Gastroesophageal sphincter (tissue), 4 donors: ENCODE measurements around the gene NEUROG1. TPM values are rescaled to one million over a fixed set of nuclear protein-coding genes. Genes with fewer than 3 reads are reported as not detected.

Source experiments
- ATAC-seq: fragments of 150-250 bp; one replicate; pipeline ENCODE4 v1.9.1; 2016; ENCODE audit warnings: mild to moderate bottlenecking, moderate library complexity
- H3K27ac ChIP-seq, 4 donors: fragments of 200-600 bp; sonication (generic) in 3 of 4; 1 replicate in 3 of 4; 2 replicates in 1 of 4; pipeline ENCODE4 v1.5.1; 2016 to 2019
- H3K27me3 ChIP-seq: fragments of 200-600 bp; sonication (generic); one replicate; pipeline ENCODE4 v1.5.1; 2019
- H3K36me3 ChIP-seq, 2 donors: fragments of 200-600 bp; sonication (generic); one replicate each; pipeline ENCODE4 v1.5.1; 2019; ENCODE audit warnings: control low read depth in 1 of 2
- H3K4me1 ChIP-seq, 3 donors: fragments of 200-600 bp; sonication (generic); 1 replicate in 2 of 3; 2 replicates in 1 of 3; pipeline ENCODE4 v1.5.1; 2016 to 2019; ENCODE audit warnings: control low read depth in 2 of 3
- H3K4me3 ChIP-seq, 2 donors: fragments of 200-600 bp; sonication (generic); one replicate each; pipeline ENCODE4 v1.5.1; 2019; ENCODE audit warnings: mild to moderate bottlenecking in 1 of 2, moderate library complexity in 1 of 2
- H3K9me3 ChIP-seq, 3 donors: fragments of 200-600 bp; sonication (generic); one replicate each; pipeline ENCODE4 v1.5.1; 2017 to 2019; ENCODE audit warnings: control low read depth in 2 of 3
- EP300 ChIP-seq: sonication (generic); formaldehyde crosslinking; IDR thresholded peaks from one replicate; pipeline ENCODE4 v1.6.1; 2017; ENCODE audit warnings: antibody characterized with exemption, mild to moderate bottlenecking
- POLR2A ChIP-seq, 2 donors: fragments of 450-650 bp; IDR thresholded peaks; one replicate each; pipeline ENCODE4 v1.6.1; 2017; ENCODE audit warnings: antibody characterized with exemption in 2 of 2, mild to moderate bottlenecking in 2 of 2, moderate library complexity in 1 of 2
- POLR2AphosphoS5 ChIP-seq: sonication (generic); formaldehyde crosslinking; IDR thresholded peaks from one replicate; pipeline ENCODE4 v1.6.1; 2017; ENCODE audit warnings: antibody characterized with exemption
- WGBS, 2 donors: methylation state at CpG; one replicate each; pipeline ENCODE4 v1.1.5; 2018; ENCODE audit warnings: low coverage in 1 of 2; 5-methylcytosine and 5-hydroxymethylcytosine counted together
- total RNA-seq, 4 donors: library from RNA; depleted of rRNA; stranded (reverse); fragments of >200 nt; gene quantifications; one replicate each; pipeline ENCODE4 v1.1.0, GENCODE V29; 2016
- TF ChIP-seq, protein P1 (sequence below), 4 experiments: fragments of 200-600 bp in 2 of 4; fragments of 450-650 bp in 2 of 4; sonication (generic) in 1 of 4; IDR thresholded peaks; one replicate each; pipeline ENCODE4 v1.5.1; 2017 to 2019; ENCODE audit warnings: antibody characterized with exemption in 4 of 4, mild to moderate bottlenecking in 2 of 4, moderate library complexity in 2 of 4

Gene NEUROG1
- total RNA-seq, 4 donors from 2014 or later: not detected

DNA sequence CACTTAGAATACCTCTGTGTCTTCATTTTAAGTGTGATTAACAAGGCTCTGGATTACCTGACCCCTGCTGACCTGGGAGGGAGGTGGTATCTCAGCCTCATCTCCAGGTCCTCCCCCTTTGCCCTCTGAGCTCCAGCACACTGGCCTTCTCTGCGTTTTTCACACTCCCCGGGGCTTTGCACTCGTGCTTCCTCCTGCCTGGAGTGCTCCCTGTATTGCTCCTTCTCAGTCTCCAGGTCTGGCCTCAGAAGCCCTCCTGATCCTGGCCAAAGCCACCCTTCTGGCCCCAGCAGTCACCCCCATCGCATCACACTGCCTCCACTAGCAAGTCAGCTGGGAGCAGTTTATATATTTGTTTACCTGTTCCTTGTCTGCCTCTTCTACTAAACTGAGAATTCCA is 13.6 kb upstream of the NEUROG1 start:
- TF ChIP-seq EP300 (no peak), POLR2A (IDR thresholded peaks at IDR 0.05) (no peak), POLR2AphosphoS5 (no peak)
- TF ChIP-seq, protein P1, sequence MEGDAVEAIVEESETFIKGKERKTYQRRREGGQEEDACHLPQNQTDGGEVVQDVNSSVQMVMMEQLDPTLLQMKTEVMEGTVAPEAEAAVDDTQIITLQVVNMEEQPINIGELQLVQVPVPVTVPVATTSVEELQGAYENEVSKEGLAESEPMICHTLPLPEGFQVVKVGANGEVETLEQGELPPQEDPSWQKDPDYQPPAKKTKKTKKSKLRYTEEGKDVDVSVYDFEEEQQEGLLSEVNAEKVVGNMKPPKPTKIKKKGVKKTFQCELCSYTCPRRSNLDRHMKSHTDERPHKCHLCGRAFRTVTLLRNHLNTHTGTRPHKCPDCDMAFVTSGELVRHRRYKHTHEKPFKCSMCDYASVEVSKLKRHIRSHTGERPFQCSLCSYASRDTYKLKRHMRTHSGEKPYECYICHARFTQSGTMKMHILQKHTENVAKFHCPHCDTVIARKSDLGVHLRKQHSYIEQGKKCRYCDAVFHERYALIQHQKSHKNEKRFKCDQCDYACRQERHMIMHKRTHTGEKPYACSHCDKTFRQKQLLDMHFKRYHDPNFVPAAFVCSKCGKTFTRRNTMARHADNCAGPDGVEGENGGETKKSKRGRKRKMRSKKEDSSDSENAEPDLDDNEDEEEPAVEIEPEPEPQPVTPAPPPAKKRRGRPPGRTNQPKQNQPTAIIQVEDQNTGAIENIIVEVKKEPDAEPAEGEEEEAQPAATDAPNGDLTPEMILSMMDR (IDR thresholded peaks at IDR 0.05): no peak
- ATAC-seq: no peak
- H3K4me3 ChIP-seq: no peak overlapping the region
- peaks cover 84% of the 10 kb centered on the region for H3K27me3 ChIP-seq
- H3K9me3 ChIP-seq: no peaks in the 10 kb centered on the region
- H3K27ac ChIP-seq: no peak overlapping the region
- peaks cover 0 to 7% (median 0%) of the 10 kb centered on the region in 3 donors for H3K4me1 ChIP-seq
- 20 to 28% methylated on average over 2 to 4 of the region's 4 CpGs for WGBS, 2 donors
- H3K36me3 ChIP-seq: no peaks in the 10 kb centered on the region

GRCh38 chr5:135547590-135548254 is 12.0 kb upstream of the NEUROG1 start:
- Histone ChIP-seq H3K36me3 (no peaks in the 10 kb centered on the region), H3K4me1 (peaks cover 0 to 23% (median 7%) of the 10 kb centered on the region in 3 donors), H3K4me3 (no peak overlapping the region), H3K27ac (no peak overlapping the region), H3K27me3 (peaks cover 86% of the 10 kb centered on the region), H3K9me3 (no peaks in the 10 kb centered on the region)
- WGBS, 2 donors: 49 to 75% methylated on average over 2 of the region's 8 CpGs
- ATAC-seq: no peak
- TF ChIP-seq, protein P1 (IDR thresholded peaks at IDR 0.05): no peak
- no peak for TF ChIP-seq POLR2AphosphoS5
- TF ChIP-seq EP300: no peak
- no peak for TF ChIP-seq POLR2A (IDR thresholded peaks at IDR 0.05)

GRCh38 chr5:135546912-135547311 is 11.1 kb upstream of the NEUROG1 start:
- H3K4me3 ChIP-seq: no peak overlapping the region
- 38 to 55% methylated on average over 3 to 4 of the region's 4 CpGs for WGBS, 2 donors
- H3K9me3 ChIP-seq: no peaks in the 10 kb centered on the region
- ATAC-seq: no peak
- no peaks in the 10 kb centered on the region for H3K36me3 ChIP-seq
- H3K27ac ChIP-seq: no peak overlapping the region
- no peak for TF ChIP-seq EP300
- TF ChIP-seq, protein P1 (IDR thresholded peaks at IDR 0.05): no peak
- TF ChIP-seq POLR2AphosphoS5: no peak
- TF ChIP-seq POLR2A (IDR thresholded peaks at IDR 0.05): no peak
- peaks cover 0 to 23% (median 7%) of the 10 kb centered on the region in 3 donors for H3K4me1 ChIP-seq
- H3K27me3 ChIP-seq: peaks cover 85% of the 10 kb centered on the region

DNA sequence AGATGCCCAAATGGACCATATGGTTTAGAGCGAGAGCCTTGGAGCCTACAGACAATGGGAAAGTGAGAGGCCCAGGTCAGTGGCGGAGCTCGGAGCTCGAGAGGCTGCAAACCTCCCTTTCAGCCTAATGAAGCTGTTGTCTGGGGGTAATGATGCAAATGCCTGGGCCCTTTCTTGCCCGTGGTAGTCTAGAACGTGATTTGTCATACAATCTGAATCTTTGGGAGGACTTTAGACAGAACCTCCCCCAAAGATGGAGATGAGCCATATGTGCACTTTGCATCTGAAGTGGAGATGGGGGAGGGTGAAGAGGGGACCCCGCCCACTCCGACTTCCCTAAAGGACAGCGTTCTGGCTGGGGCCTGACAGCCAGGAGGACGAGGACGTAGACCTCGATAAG is 10.3 kb upstream of the NEUROG1 start:
- Histone ChIP-seq H3K4me1 (peaks cover 0 to 23% (median 7%) of the 10 kb centered on the region in 3 donors), H3K36me3 (no peaks in the 10 kb centered on the region), H3K9me3 (no peaks in the 10 kb centered on the region), H3K27me3 (peaks cover 92% of the 10 kb centered on the region), H3K27ac (no peak overlapping the region), H3K4me3 (no peak overlapping the region)
- TF ChIP-seq, protein P1 (IDR thresholded peaks at IDR 0.05): no peak
- TF ChIP-seq POLR2AphosphoS5: no peak
- 63% methylated on average over 8 to 9 of the region's 12 CpGs for WGBS, 2 donors
- no peak for ATAC-seq

DNA sequence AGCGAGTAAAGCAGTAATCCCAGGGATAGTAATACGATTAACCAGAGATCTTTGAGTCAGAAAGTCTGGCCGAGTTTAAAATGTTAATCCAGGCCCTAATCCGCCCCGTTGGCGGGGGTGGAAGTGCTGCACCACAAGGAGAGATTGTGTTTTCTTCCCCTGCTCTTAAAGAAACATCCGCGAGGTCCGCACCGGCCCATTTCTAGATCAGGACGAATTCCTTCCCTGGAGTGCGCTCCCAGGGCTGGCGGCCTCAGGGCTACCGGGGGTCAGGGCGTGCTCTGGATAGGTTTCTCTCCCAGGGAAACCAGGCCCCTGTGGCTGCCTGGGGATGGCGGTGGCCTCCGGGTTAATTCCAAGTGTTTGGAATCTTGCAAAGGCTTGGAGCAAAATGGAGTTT is 9.3 kb upstream of the NEUROG1 start:
- no peak for ATAC-seq
- H3K27ac ChIP-seq: no peak overlapping the region
- H3K9me3 ChIP-seq: no peaks in the 10 kb centered on the region
- H3K36me3 ChIP-seq: no peaks in the 10 kb centered on the region
- 43 to 61% methylated on average over 4 to 15 of the region's 17 CpGs for WGBS, 2 donors
- TF ChIP-seq, protein P1 (IDR thresholded peaks at IDR 0.05): no peak
- TF ChIP-seq POLR2A (IDR thresholded peaks at IDR 0.05) (no peak), EP300 (no peak), POLR2AphosphoS5 (no peak)
- peaks cover 0 to 23% (median 7%) of the 10 kb centered on the region in 3 donors for H3K4me1 ChIP-seq
- H3K4me3 ChIP-seq: no peak overlapping the region
- H3K27me3 ChIP-seq: peaks cover 97% of the 10 kb centered on the region
